Measurements from ENCODE around the gene CDH12. TPM values are rescaled to one million over a fixed set of nuclear protein-coding genes. Genes with fewer than 3 reads are reported as not detected.

The CDH12 gene
- total RNA-seq, 1 experiment from 2014 or later, result 2.3 TPM

GRCh38 chr5:22855824-22856223 lies 2.7 kb upstream of the CDH12 start:
- CTCF ChIA-PET, result no interaction called here
- no peaks in the 10 kb centered on the region for H3K27me3 Mint-ChIP-seq (ENCODE audit: unreplicated experiment)
- H3K36me3 Mint-ChIP-seq (ENCODE audit: insufficient read depth, unreplicated experiment), result peaks cover 8% of the 10 kb centered on the region
- TF ChIP-seq CTCF (IDR thresholded peaks at IDR 0.05; ENCODE audit: unreplicated experiment), result no peak
- DNase-seq, result no peak
- H3K4me1 Mint-ChIP-seq (ENCODE audit: low read depth, unreplicated experiment), result peaks cover 14% of the 10 kb centered on the region
- H3K27ac Mint-ChIP-seq (ENCODE audit: unreplicated experiment), result no peak overlapping the region
- no TSS peak for BruUV-seq (replicated peaks)
- intact Hi-C loops (cut with micrococcal nuclease; ENCODE audit: unreplicated experiment), result no loop called here
- H3K9me3 Mint-ChIP-seq (ENCODE audit: low read depth, unreplicated experiment), result no peaks in the 10 kb centered on the region
- no peak overlapping the region for H3K4me3 Mint-ChIP-seq (ENCODE audit: low read depth, unreplicated experiment)

GRCh38 chr5:22850981-22851380 lies 2.2 kb downstream of the CDH12 start:
- no peak for DNase-seq
- CTCF ChIA-PET, result no interaction called here
- no peak overlapping the region for H3K27ac Mint-ChIP-seq (ENCODE audit: unreplicated experiment)
- TF ChIP-seq CTCF (IDR thresholded peaks at IDR 0.05; ENCODE audit: unreplicated experiment), result no peak
- H3K4me3 Mint-ChIP-seq (ENCODE audit: low read depth, unreplicated experiment), result no peak overlapping the region
- no peaks in the 10 kb centered on the region for H3K9me3 Mint-ChIP-seq (ENCODE audit: low read depth, unreplicated experiment)
- intact Hi-C loops (cut with micrococcal nuclease; ENCODE audit: unreplicated experiment), result no loop called here
- peaks cover 8% of the 10 kb centered on the region for H3K36me3 Mint-ChIP-seq (ENCODE audit: insufficient read depth, unreplicated experiment)
- BruUV-seq (replicated peaks), result no TSS peak
- H3K4me1 Mint-ChIP-seq (ENCODE audit: low read depth, unreplicated experiment), result peaks cover 14% of the 10 kb centered on the region
- no peaks in the 10 kb centered on the region for H3K27me3 Mint-ChIP-seq (ENCODE audit: unreplicated experiment)

- Mint-ChIP-seq H3K9me3 (ENCODE audit: low read depth, unreplicated experiment) (peaks cover 5% of the 10 kb centered on the region), H3K27me3 (ENCODE audit: unreplicated experiment) (no peaks in the 10 kb centered on the region), H3K4me1 (ENCODE audit: low read depth, unreplicated experiment) (no peaks in the 10 kb centered on the region), H3K36me3 (ENCODE audit: insufficient read depth, unreplicated experiment) (no peaks in the 10 kb centered on the region), H3K27ac (ENCODE audit: unreplicated experiment) (no peak overlapping the region), H3K4me3 (ENCODE audit: low read depth, unreplicated experiment) (no peak overlapping the region)
- CTCF ChIA-PET, result no interaction called here
- no peak for DNase-seq
- intact Hi-C loops (cut with micrococcal nuclease; ENCODE audit: unreplicated experiment), result no loop called here
- no TSS peak for BruUV-seq (replicated peaks)
- TF ChIP-seq CTCF (IDR thresholded peaks at IDR 0.05; ENCODE audit: unreplicated experiment), result no peak
Measured at GRCh38 chr5:22846693-22847092, 6.5 kb downstream of the CDH12 start.

GRCh38 chr5:22844636-22845035 lies 8.5 kb downstream of the CDH12 start:
- CTCF ChIA-PET, result no interaction called here
- TF ChIP-seq CTCF (IDR thresholded peaks at IDR 0.05; ENCODE audit: unreplicated experiment), result no peak

More at GRCh38 chr5:22844636-22845035, 8.5 kb downstream of the CDH12 start:
- intact Hi-C loops (cut with micrococcal nuclease; ENCODE audit: unreplicated experiment), result no loop called here
- peaks cover 15% of the 10 kb centered on the region for H3K9me3 Mint-ChIP-seq (ENCODE audit: low read depth, unreplicated experiment)
- H3K4me3 Mint-ChIP-seq (ENCODE audit: low read depth, unreplicated experiment), result no peak overlapping the region
- DNase-seq, result no peak
- H3K27me3 Mint-ChIP-seq (ENCODE audit: unreplicated experiment), result no peaks in the 10 kb centered on the region
- no peaks in the 10 kb centered on the region for H3K4me1 Mint-ChIP-seq (ENCODE audit: low read depth, unreplicated experiment)
- H3K36me3 Mint-ChIP-seq (ENCODE audit: insufficient read depth, unreplicated experiment), result no peaks in the 10 kb centered on the region
- no TSS peak for BruUV-seq (replicated peaks)
- no peak overlapping the region for H3K27ac Mint-ChIP-seq (ENCODE audit: unreplicated experiment)
